NCI-H524 treated with DMSO at 0.1 percent for 48 hours (cell line): ENCODE data around the gene PDX1.

ENCODE experiments used
- DNase-seq: peaks from one replicate; lab custom pipeline; 2025; lab: John Stamatoyannopoulos, UW

PDX1 gene

DNA sequence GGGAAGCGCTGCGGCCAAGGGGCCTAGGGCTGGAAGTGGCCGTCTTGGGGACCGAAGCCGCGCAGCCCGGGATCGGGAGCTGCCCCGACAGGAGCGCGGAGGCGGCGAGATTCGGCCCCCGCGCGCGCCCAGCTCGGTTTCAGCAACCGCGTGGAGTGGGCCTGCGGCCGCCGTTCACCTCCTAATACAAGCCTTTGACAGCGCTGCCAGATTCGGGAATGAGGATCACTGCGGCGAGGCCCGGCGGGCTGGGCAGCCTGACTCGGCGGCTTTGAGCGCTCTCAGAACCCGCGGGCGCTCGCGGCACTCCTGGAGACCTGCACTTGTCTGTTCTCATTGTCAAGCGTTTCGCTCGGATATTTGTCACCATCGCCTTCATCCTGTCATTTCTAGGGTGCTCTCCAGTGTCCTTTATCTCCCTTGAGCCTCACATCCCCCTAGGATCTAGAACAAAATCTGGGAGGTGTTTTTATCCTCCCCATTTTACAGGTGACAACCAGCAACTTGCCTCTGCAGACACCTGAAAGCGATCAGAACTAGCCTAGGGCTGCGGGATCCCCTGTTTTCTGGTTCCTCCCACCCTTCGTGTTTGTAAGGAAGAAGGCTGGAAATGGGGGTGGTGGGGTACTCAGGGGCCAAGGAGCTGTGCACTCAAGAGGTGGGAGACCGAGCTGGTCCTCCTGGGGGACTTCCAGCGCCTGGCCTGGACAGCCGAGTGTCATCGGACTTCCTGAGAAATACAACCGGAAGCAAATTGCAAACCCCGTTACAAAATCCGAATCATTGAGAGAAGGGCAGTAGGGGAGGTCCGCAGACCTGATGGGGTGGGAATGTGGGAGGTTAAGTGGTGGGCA is 50.8 kb downstream of the PDX1 start:
- no peak for DNase-seq

DNA sequence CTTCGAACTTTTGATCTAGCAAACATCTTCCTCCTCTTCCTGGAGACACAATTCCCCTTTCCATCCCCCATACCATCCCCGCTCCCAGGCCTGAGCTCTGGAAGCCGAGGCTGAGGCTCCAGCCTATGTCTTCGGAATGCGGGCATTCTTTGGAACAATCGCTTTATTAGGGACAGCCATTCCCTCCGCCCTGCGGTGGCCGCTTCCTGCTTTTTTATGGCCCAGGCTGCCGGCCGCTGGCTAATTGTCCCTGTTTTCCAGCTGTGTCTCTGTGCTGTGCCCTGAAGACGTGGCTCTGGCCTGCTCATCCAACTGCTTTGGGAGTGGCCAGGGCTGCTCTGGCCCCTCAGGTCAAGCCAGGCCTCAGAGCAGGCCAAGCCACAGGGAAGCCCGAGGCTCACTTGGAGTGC is 51.4 kb downstream of the PDX1 start:
- no peak for DNase-seq

DNA sequence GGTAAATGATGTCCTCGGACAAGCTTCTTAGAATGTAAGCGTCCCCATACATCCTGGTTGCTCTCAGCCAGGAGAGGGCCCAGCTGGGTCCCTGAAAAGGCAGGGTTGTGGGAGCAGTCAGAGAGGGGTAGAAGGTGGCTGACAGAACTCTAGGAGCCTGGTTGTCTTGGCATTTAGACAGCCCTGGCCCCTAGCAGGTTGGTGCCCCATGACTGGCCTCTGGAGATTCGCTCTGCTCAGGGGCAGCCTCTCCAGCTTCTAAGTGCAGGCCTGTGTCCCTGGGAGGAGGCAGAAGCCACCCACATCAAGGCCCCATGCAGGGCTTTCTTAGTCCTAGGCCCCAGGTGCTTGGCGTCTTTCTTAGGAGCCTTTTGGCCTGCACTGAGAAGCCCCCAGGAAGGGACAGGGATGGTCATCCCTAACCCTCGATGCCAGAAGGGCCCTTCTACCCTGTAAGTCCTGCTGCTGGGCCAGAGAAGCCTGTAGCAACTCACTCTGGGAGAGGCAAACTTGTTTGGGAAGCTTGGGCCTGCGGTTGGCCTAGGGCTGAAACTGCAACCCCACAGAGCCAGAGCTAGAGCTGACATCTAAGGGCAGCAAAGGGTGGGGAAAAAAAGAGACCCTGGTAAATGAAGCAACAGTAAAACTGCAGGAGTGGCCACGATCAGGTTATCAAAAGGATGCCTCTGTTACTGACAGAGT is 52.1 kb downstream of the PDX1 start:
- DNase-seq = no peak

DNA sequence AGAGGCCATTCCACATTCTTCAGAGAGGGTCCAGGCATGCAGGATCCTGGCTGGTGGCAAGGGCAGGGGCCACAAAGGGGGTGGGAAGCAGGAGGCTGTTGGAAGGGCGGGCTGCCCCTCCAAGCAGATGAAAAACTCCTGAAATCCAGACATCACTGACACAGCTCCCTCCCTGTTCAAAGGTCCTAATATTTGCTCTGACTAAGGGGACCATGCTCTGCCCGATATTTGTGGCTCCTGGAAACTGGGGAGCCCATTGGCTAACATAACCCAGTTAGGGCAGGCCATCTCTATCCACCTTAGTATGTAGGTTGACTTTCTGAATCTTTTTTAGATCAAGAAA is 52.6 kb downstream of the PDX1 start:
- no peak for DNase-seq

DNA sequence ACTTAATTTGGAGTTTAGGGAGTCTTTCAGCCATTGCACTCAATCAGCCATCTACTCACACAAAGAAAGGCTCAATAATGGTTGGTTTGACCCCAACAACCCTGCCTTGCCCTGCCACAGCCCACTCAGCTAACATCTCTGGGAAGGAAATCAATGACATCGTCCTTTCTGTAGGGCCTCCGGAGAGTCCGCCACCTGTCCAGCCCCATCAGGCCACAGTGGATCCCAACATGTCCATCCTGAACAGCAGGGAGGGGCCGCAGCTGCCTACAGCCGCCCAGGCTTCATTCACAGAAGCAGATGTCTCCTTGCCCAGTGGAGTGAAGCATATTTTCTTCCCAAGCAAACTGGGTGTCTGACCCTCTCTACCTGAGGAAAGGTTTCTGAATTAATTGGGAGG is 53.5 kb downstream of the PDX1 start:
- DNase-seq = no peak

DNA sequence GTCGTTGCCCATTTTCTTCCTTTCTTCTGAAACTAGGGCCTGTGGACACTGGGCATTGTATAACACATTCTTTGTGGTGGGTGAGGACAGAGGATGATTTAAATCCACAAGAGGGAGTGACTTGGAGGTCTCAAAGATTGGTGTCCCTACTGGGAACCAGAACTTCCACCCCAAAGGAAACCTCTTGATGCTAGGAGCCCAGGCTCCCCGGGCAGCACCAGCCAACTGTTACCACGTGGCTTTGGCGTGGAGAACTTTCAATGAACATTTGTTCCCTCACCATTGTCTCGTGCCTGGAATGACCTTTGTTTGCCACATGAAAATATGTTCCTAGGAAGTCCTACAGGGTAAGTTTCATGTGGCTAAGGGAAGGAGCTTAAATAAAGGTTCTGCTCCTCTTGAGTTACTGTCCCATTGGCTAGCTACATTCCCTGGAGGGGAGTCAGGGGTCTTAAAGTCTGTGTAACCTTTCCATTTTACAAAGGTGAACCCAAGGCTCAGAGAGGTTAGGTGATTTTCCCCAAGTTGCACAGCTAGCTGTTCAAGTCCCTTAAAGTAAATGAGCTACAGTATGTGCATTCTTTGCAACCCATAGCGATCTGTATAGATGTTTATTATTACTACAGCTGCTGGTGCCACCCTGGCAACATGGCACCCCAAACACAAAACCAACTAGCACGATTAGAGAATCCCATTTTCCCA is 54.3 kb downstream of the PDX1 start:
- DNase-seq = no peak
